Omental fat pad (tissue), 4 donors: ENCODE data around the gene USP17L25. TPM values are rescaled to one million over a fixed set of nuclear protein-coding genes. Genes with fewer than 3 reads are reported as not detected.
"Not testable (repeated sequence)": the region's sequence is repeated elsewhere in the genome, so short reads cannot be mapped to it uniquely, and the experiment has no call there.

ENCODE experiments used
- ATAC-seq: fragments of 150-250 bp; one replicate; pipeline ENCODE4 v1.9.1; 2016; ENCODE audit warnings: mild to moderate bottlenecking, moderate library complexity; ENCODE audit not compliant: low FRiP score
- DNase-seq: peaks from one replicate; pipeline ENCODE4 v3.0.0-alpha.2; 2019; ENCODE audit warnings: low spot score
- total RNA-seq, 4 donors: library from RNA; depleted of rRNA; stranded (reverse); fragments of >200 nt; gene quantifications; one replicate each; pipeline ENCODE4 v1.1.0, GENCODE V29; 2016

Gene USP17L25, protein sequence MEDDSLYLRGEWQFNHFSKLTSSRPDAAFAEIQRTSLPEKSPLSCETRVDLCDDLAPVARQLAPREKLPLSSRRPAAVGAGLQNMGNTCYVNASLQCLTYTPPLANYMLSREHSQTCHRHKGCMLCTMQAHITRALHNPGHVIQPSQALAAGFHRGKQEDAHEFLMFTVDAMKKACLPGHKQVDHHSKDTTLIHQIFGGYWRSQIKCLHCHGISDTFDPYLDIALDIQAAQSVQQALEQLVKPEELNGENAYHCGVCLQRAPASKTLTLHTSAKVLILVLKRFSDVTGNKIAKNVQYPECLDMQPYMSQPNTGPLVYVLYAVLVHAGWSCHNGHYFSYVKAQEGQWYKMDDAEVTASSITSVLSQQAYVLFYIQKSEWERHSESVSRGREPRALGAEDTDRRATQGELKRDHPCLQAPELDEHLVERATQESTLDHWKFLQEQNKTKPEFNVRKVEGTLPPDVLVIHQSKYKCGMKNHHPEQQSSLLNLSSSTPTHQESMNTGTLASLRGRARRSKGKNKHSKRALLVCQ
- not detected for total RNA-seq

- DNase-seq, ATAC-seq: not testable (repeated sequence)
Measured at GRCh38 chr4:9329611-9330010, at the start of gene USP17L25. USP17L25 (plus strand) TSS chr4:9329911; CDS start chr4:9329911, 0 bp downstream.

GRCh38 chr4:9324191-9324590 lies 5.5 kb upstream of the USP17L25 start:
- ATAC-seq: not testable (repeated sequence)

GRCh38 chr4:9324865-9325264 lies 4.8 kb upstream of the USP17L25 start, which contains the start of gene USP17L24:
USP17L24 (plus strand) TSS chr4:9325165; CDS start chr4:9325165, 0 bp downstream.
- DNase-seq, ATAC-seq: not testable (repeated sequence)

More at GRCh38 chr4:9324191-9324590, 5.5 kb upstream of the USP17L25 start:
- not testable (repeated sequence) for DNase-seq

DNA sequence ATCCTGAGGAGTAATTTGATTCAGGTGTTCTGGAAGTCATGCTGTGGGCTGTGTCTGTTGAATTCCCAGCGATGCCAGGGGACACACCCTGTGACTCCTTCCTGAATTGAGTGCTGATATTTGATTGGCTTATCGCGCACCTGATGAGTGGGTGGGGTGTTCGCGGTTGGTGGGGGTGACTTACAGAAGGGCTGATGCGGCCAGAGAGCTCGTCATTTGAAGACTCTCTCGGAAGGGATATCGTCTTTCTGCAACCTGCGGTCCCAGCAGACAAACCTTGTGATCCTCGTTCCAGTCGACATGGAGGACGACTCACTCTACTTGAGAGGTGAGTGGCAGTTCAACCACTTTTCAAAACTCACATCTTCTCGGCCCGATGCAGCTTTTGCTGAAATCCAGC lies 4.6 kb downstream of the USP17L25 start, which contains the start of gene USP17L26:
USP17L26 (plus strand) TSS at position 301 of the 400 bp plus-strand sequence; CDS start at position 301, 0 bp downstream.
- not testable (repeated sequence) for ATAC-seq, DNase-seq

DNA sequence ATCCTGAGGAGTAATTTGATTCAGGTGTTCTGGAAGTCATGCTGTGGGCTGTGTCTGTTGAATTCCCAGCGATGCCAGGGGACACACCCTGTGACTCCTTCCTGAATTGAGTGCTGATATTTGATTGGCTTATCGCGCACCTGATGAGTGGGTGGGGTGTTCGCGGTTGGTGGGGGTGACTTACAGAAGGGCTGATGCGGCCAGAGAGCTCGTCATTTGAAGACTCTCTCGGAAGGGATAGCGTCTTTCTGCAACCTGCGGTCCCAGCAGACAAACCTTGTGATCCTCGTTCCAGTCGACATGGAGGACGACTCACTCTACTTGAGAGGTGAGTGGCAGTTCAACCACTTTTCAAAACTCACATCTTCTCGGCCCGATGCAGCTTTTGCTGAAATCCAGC lies 9.4 kb downstream of the USP17L25 start, which contains the start of gene USP17L5:
USP17L5 (plus strand) TSS at position 301 of the 400 bp plus-strand sequence; CDS start at position 301, 0 bp downstream.
- not testable (repeated sequence) for ATAC-seq

DNA sequence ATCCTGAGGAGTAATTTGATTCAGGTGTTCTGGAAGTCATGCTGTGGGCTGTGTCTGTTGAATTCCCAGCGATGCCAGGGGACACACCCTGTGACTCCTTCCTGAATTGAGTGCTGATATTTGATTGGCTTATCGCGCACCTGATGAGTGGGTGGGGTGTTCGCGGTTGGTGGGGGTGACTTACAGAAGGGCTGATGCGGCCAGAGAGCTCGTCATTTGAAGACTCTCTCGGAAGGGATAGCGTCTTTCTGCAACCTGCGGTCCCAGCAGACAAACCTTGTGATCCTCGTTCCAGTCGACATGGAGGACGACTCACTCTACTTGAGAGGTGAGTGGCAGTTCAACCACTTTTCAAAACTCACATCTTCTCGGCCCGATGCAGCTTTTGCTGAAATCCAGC lies 14.1 kb downstream of the USP17L25 start, which contains the start of gene USP17L27:
USP17L27 (plus strand) TSS at position 301 of the 400 bp plus-strand sequence; CDS start at position 301, 0 bp downstream.
- DNase-seq, ATAC-seq: not testable (repeated sequence)

More for the DNA sequence above, 9.4 kb downstream of the USP17L25 start, which contains the start of gene USP17L5:
- DNase-seq: not testable (repeated sequence)

- ATAC-seq, DNase-seq: not testable (repeated sequence)
Measured at GRCh38 chr4:9348593-9348992, 18.9 kb downstream of the USP17L25 start, which contains the start of gene USP17L28. USP17L28 (plus strand) TSS chr4:9348893; CDS start chr4:9348893, 0 bp downstream.

- DNase-seq, ATAC-seq: not testable (repeated sequence)
Measured at GRCh38 chr4:9350866-9351265, 21.2 kb downstream of the USP17L25 start.

GRCh38 chr4:9353338-9353737 lies 23.6 kb downstream of the USP17L25 start, which contains the start of gene USP17L29:
USP17L29 (plus strand) TSS chr4:9353638; CDS start chr4:9353638, 0 bp downstream.
- ATAC-seq, DNase-seq: not testable (repeated sequence)

GRCh38 chr4:9362829-9363228 lies 33.1 kb downstream of the USP17L25 start, which contains the start of gene USP17L30:
USP17L30 (plus strand) TSS chr4:9363129; CDS start chr4:9363129, 0 bp downstream.
- DNase-seq, ATAC-seq: not testable (repeated sequence)

- not testable (repeated sequence) for DNase-seq, ATAC-seq
Measured at GRCh38 chr4:9379881-9380280, 50.2 kb downstream of the USP17L25 start.

Other genes starting within 250 kb of the USP17L25 start
- gene FAM90A26, start 159.5 kb upstream of the USP17L25 start, total RNA-seq: not detected
- not detected for gene USP17L10, start 119.3 kb upstream of the USP17L25 start, total RNA-seq
- not detected for gene USP17L11, start 114.5 kb upstream of the USP17L25 start, total RNA-seq
- gene USP17L12, start 109.8 kb upstream of the USP17L25 start, total RNA-seq: not detected
- not detected for gene USP17L13, start 105.0 kb upstream of the USP17L25 start, total RNA-seq
- not detected for gene USP17L15, start 95.5 kb upstream of the USP17L25 start, total RNA-seq
- not detected for gene USP17L17, start 86.0 kb upstream of the USP17L25 start, total RNA-seq
- gene USP17L18, start 81.3 kb upstream of the USP17L25 start, total RNA-seq: not detected
- gene USP17L19, start 76.5 kb upstream of the USP17L25 start, total RNA-seq: not detected
- not detected for gene USP17L20, start 71.8 kb upstream of the USP17L25 start, total RNA-seq
- gene USP17L21, start 67.0 kb upstream of the USP17L25 start, total RNA-seq: not detected
- gene USP17L22, start 62.3 kb upstream of the USP17L25 start, total RNA-seq: not detected
- not detected for gene USP17L24, start 4.7 kb upstream of the USP17L25 start, total RNA-seq
- not detected for gene USP17L26, start 4.7 kb downstream of the USP17L25 start, total RNA-seq
- gene USP17L5, start 9.5 kb downstream of the USP17L25 start, total RNA-seq: not detected
- not detected for gene USP17L27, start 14.2 kb downstream of the USP17L25 start, total RNA-seq
- not detected for gene USP17L28, start 19.0 kb downstream of the USP17L25 start, total RNA-seq
- not detected for gene USP17L29, start 23.7 kb downstream of the USP17L25 start, total RNA-seq
- gene USP17L30, start 33.2 kb downstream of the USP17L25 start, total RNA-seq: not detected
- not detected for gene DEFB131A, start 114.5 kb downstream of the USP17L25 start, total RNA-seq